ENCODE results near the gene TYW1B.
"Not testable (repeated sequence)": the region's sequence is repeated elsewhere in the genome, so short reads cannot be mapped to it uniquely, and the experiment has no call there.

The TYW1B gene

GRCh38 chr7:72555238-72555637 is 272.8 kb downstream of the TYW1B start:
- DNase-seq (ENCODE audit: low spot score) = not testable (repeated sequence)

- DNase-seq (ENCODE audit: low spot score) = not testable (repeated sequence)
Measured at GRCh38 chr7:72554401-72554800, 273.6 kb downstream of the TYW1B start.

DNA sequence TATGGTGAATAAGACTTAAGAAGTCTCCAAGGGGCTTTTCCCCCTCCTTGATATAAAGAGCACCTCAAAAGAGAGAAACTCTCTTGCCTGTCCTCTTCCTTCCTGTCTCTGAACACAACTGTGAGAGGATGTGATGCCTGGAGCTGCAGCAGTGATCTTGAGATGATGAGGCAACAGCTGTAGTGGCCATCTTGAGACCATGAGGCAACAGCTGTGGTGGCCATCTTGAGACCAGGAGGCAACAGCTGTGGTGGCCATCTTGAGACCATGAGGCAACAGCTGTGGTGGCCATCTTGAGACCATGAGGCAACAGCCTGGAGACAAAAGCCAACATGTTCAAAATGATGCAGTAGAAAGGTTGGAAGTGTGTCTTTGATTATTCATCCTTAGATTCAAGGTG is 277.5 kb downstream of the TYW1B start:
- DNase-seq (ENCODE audit: low spot score) = not testable (repeated sequence)

- DNase-seq (ENCODE audit: low spot score) = not testable (repeated sequence)
Measured at GRCh38 chr7:72546586-72547237, 281.3 kb downstream of the TYW1B start.

DNA sequence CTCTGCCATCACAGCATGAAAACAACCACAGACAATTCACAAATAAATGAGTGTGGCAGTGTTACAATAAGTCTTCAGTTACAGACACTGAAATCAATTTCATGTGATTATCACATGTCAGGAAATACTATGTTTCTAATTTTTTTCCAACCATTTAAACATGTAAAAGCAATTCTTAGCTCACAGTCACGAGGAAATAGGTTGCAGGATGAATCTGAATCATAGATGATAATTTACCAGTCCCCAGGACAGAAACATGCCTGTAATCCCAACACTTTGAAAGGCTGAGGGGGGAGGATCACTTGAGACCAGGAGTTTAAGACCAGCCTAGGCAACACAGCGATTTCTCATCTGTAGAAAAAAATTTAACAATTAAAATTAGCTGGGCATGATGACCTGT is 283.5 kb downstream of the TYW1B start:
- DNase-seq (ENCODE audit: low spot score) = peak; percentile 59

- DNase-seq (ENCODE audit: low spot score) = no peak
Measured at GRCh38 chr7:72540923-72541322, 287.1 kb downstream of the TYW1B start.

DNA sequence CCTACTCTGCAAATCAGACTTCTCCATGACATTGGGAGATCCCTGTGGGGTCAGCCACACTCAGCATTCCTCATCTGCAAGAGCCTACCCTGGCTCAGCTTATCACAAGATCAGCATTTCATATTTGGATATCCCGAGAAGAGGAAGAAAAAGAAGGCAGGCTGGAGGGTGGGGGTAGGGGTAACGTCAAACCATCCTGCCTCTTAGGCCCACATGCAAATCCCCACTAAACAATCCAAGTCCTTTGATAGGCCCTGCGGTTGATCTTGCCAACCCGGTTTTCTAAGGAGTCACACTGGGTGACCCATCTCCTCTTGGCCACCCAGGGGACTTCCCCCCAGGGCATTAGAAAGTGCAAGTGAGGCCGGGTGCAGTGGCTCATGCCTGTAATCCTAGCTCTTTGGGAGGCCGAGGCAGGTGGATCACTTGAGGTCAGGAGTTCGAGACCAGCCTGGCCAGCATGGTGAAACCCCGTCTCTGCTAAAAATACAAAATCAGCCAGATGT is 287.8 kb downstream of the TYW1B start:
- DNase-seq (ENCODE audit: low spot score) = no peak

DNA sequence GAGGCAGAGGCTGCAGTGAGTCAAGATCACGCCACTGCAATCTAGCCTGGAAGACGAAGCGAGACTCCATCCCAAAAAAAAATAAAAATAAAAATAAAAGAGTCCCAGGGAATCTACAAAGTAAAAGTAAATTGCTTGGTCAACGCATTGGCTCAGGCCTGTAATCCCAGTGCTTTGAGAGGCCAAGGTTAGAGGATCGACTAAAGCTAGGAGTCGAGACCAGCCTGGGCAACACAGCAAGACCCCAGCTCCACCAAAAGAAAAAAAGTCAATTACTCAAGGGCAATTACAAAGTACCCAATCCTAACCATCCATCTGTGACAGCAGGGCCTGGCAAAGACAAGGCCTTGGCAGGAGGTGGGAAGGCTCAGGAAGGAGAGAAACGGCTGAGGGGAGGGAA is 288.3 kb downstream of the TYW1B start:
- no peak for DNase-seq (ENCODE audit: low spot score)

DNA sequence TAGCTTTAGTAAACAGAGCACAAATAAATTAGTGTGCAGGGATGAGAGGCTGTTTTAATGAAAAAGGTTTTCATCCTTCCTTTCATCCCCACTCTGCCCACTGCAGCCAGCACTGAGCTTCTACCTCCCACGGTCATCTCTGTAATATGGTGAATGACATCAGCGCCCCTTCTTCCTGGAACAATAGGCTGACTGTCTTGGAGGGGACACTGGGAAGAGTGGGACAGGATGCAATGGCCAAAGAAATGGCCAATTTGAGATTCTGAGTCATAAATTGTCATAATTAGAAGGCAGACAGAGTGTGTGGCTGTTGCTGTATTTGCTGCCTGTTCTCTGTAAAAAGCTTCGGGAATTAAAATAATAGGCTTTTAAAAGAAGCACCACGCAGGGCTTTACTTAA is 289.1 kb downstream of the TYW1B start:
- peak; percentile 81 for DNase-seq (ENCODE audit: low spot score)

DNA sequence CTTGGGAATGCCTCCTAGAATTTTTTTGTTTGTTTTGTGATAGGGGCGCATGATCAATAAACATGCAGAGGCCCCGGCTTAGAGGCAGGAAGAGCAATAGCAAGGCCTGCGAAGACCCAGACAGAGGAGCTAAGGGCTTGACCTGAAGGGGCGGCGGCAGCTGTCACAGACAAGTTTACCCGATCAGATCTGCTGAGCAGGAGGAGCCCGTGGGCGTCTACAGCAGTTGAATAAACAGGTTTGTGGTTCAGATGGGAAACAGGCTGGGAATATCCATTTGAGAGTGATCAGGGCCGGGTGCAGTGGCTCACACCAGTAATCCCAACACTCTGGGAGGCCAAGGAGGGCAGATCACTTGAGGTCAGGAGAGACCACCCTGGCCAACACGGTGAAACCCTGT is 289.9 kb downstream of the TYW1B start:
- no peak for DNase-seq (ENCODE audit: low spot score)

GRCh38 chr7:72536038-72536437 is 292.0 kb downstream of the TYW1B start:
- DNase-seq (ENCODE audit: low spot score) = not testable (repeated sequence)

- DNase-seq (ENCODE audit: low spot score) = not testable (repeated sequence)
Measured at GRCh38 chr7:72531048-72531447, 297.0 kb downstream of the TYW1B start.

All from COLO829 (cell line).